SK-N-SH (cell line): ENCODE results near the gene IDUA. TPM values are rescaled to one million over a fixed set of nuclear protein-coding genes. Genes with fewer than 3 reads are reported as not detected.

ENCODE experiments used
- CTCF ChIA-PET: fragments of 300-600, 350-600 bp; formaldehyde crosslinking; extraction: SDS; loops from one replicate; lab custom pipeline; 2021; lab: Yijun Ruan, JAX
- POLR2A ChIA-PET: fragments of 350-600 bp; sonication (Branson Sonifier 250); formaldehyde crosslinking; extraction: SDS; loops from one replicate; lab custom pipeline; 2020; ENCODE audit warnings: antibody characterized with exemption, inconsistent platforms; lab: Yijun Ruan, JAX
- DNase-seq: peaks from one replicate; pipeline ENCODE4 v3.0.0; 2012
- H2AFZ ChIP-seq: fragments of 200-600 bp; sonication (generic); 2 replicates; pipeline ENCODE4 v1.8.1; 2016; ENCODE audit warnings: antibody characterized with exemption, mild to moderate bottlenecking, low read depth
- H3F3A ChIP-seq: fragments of 200-600 bp; sonication (generic); replicated peaks from 2 replicates; pipeline ENCODE3; 2016; ENCODE audit warnings: antibody characterized with exemption, mild to moderate bottlenecking; ENCODE audit not compliant: insufficient read depth
- H3K27ac ChIP-seq, 2 experiments: fragments of 200-500 bp in 1 of 2; fragments of 200-600 bp in 1 of 2; sonication (Bioruptor generic) in 1 of 2; sonication (generic), shearing (Covaris generic) in 1 of 2; 2 replicates each; pipeline versions ENCODE4 v1.5.1 to v1.6.1; 2014 to 2016; ENCODE audit warnings: low read depth in 2 of 2, inconsistent platforms in 1 of 2, low read length in 1 of 2, mild to moderate bottlenecking in 1 of 2, mixed read lengths in 1 of 2
- H3K27me3 ChIP-seq: fragments of 200-600 bp; sonication (generic), shearing (Covaris generic); 2 replicates; pipeline ENCODE4 v1.6.1; 2016; ENCODE audit warnings: mixed run types; ENCODE audit not compliant: insufficient read depth
- H3K36me3 ChIP-seq, 2 experiments: fragments of 200-500 bp in 1 of 2; fragments of 200-600 bp in 1 of 2; sonication (Bioruptor generic) in 1 of 2; sonication (generic) in 1 of 2; replicated peaks in 1 of 2; 2 replicates each; pipeline versions ENCODE3 to v1.5.1; 2014 to 2016; ENCODE audit warnings: low read length in 1 of 2, mild to moderate bottlenecking in 1 of 2; ENCODE audit not compliant: insufficient read depth in 2 of 2, control insufficient read depth in 1 of 2
- H3K4me1 ChIP-seq, 2 experiments: fragments of 200-500 bp in 1 of 2; fragments of 200-600 bp in 1 of 2; sonication (Bioruptor generic) in 1 of 2; sonication (generic), shearing (Covaris generic) in 1 of 2; 2 replicates each; pipeline versions ENCODE4 v1.5.1 to v1.6.1; 2014 to 2016; ENCODE audit warnings: low read depth in 1 of 2, low read length in 1 of 2, mixed run types in 1 of 2; ENCODE audit not compliant: insufficient read depth in 2 of 2, control insufficient read depth in 1 of 2
- H3K4me2 ChIP-seq: fragments of 200-600 bp; sonication (generic), shearing (Covaris generic); 2 replicates; pipeline ENCODE4 v1.6.1; 2017; ENCODE audit warnings: mixed run types
- H3K4me3 ChIP-seq, 2 experiments: fragments of 200-500 bp in 1 of 2; fragments of 200-600 bp in 1 of 2; sonication (Bioruptor generic) in 1 of 2; sonication (generic), shearing (Covaris generic) in 1 of 2; 2 replicates each; pipeline versions ENCODE4 v1.5.1 to v1.8.1; 2014 to 2016; ENCODE audit warnings: low read depth in 2 of 2, inconsistent platforms in 1 of 2, low read length in 1 of 2, mild to moderate bottlenecking in 1 of 2, mixed read lengths in 1 of 2, moderate library complexity in 1 of 2
- H3K79me2 ChIP-seq: fragments of 200-600 bp; sonication (generic); 2 replicates; pipeline ENCODE4 v1.8.1; 2017; ENCODE audit warnings: mild to moderate bottlenecking; ENCODE audit not compliant: insufficient read depth
- H3K9ac ChIP-seq: fragments of 200-600 bp; sonication (generic); 2 replicates; pipeline ENCODE4 v1.6.1; 2017; ENCODE audit warnings: mixed run types
- H3K9me2 ChIP-seq: fragments of 200-600 bp; sonication (generic); 2 replicates; pipeline ENCODE4 v1.6.1; 2017; ENCODE audit warnings: mixed run types
- H3K9me3 ChIP-seq: fragments of 200-600 bp; sonication (generic); 2 replicates; pipeline ENCODE4 v1.6.1; 2017; ENCODE audit warnings: mixed run types, mild to moderate bottlenecking, moderate library complexity
- H4K20me1 ChIP-seq: fragments of 200-600 bp; sonication (generic); 2 replicates; pipeline ENCODE4 v1.6.1; 2017; ENCODE audit warnings: mild to moderate bottlenecking, mixed run types; ENCODE audit not compliant: insufficient read depth
- CHD2 ChIP-seq: fragments of 150-350 bp; IDR thresholded peaks from 2 replicates; pipeline ENCODE4 v1.6.1; 2018; ENCODE audit warnings: low read length; ENCODE audit not compliant: partially characterized antibody
- EZH2phosphoT487 ChIP-seq: fragments of 200-600 bp; sonication (generic); IDR thresholded peaks from 2 replicates; pipeline ENCODE4 v1.6.1; 2017; ENCODE audit warnings: low read depth, mixed run types, mild to moderate bottlenecking, antibody characterized with exemption, moderate library complexity, borderline replicate concordance
- FOXJ3 ChIP-seq: sonication (generic); formaldehyde crosslinking; IDR thresholded peaks from 2 replicates; pipeline ENCODE4 v1.5.1; 2020; ENCODE audit warnings: mild to moderate bottlenecking, missing genetic modification reagents
- FOXM1 ChIP-seq: IDR thresholded peaks from 2 replicates; pipeline ENCODE4 v1.4.0; 2012; ENCODE audit warnings: low read depth, mild to moderate bottlenecking
- JUND ChIP-seq: IDR thresholded peaks from 2 replicates; pipeline ENCODE4 v1.4.0; 2012
- POLR2AphosphoS5 ChIP-seq: IDR thresholded peaks from 2 replicates; pipeline ENCODE4 v1.6.1; 2012; ENCODE audit warnings: low read depth, low read length
- SIN3A ChIP-seq: IDR thresholded peaks from 2 replicates; pipeline ENCODE4 v1.6.1; 2012; ENCODE audit warnings: low read depth, mild to moderate bottlenecking, low read length, moderate library complexity, borderline replicate concordance
- TCF12 ChIP-seq: IDR thresholded peaks from 2 replicates; pipeline ENCODE4 v1.4.0; 2012
- WGBS: methylation state at CpG from one replicate; pipeline ENCODE4 v1.1.6; 2017; ENCODE audit warnings: low lambda C conversion rate; 5-methylcytosine and 5-hydroxymethylcytosine counted together
- polyA plus RNA-seq, 3 experiments: library from polyadenylated mRNA; depleted of rRNA; stranded (reverse); fragments of >200 nt; gene quantifications; 2 replicates each; pipeline ENCODE4 v1.2.3, GENCODE V29; 2012
- TF ChIP-seq, protein P1 (sequence below): fragments of 150-350 bp; IDR thresholded peaks from 2 replicates; pipeline ENCODE4 v1.6.1; 2017; ENCODE audit warnings: antibody characterized with exemption, low read length, low read depth, borderline replicate concordance
- TF ChIP-seq, protein P2 (sequence below): fragments of 150-350 bp; IDR thresholded peaks from 2 replicates; pipeline ENCODE4 v1.6.1; 2016; ENCODE audit warnings: mild to moderate bottlenecking, low read depth, low read length

The IDUA gene
- polyA plus RNA-seq, 1 of the 3 experiments (the other 2 are of a cell fraction): 24.4 TPM

GRCh38 chr4:989722-990471, 3.1 kb downstream of the IDUA start:
- peaks cover 10 to 17% of the 10 kb centered on the region in 2 experiments; a peak in 1 of 4 replicates for H3K4me1 ChIP-seq
- no peaks in the 10 kb centered on the region for H4K20me1 ChIP-seq
- DNase-seq: no peak
- no peak overlapping the region for H3K9ac ChIP-seq
- no peaks in the 10 kb centered on the region for H3K27me3 ChIP-seq
- no peak overlapping the region for H2AFZ ChIP-seq
- no peak overlapping the region for H3K27ac ChIP-seq
- no peaks in the 10 kb centered on the region for H3K9me2 ChIP-seq
- no peaks in the 10 kb centered on the region for H3F3A ChIP-seq
- peaks cover 7% of the 10 kb centered on the region; the same call in 1 of the 2 replicates for H3K79me2 ChIP-seq
- CTCF ChIA-PET: no interaction called here
- H3K4me2 ChIP-seq: no peak overlapping the region
- H3K36me3 ChIP-seq: peaks cover 0 to 19% of the 10 kb centered on the region in 2 experiments
- WGBS: 95% methylated on average over 22 of the region's 58 CpGs
- POLR2A ChIA-PET: no interaction called here
- H3K4me3 ChIP-seq: no peak overlapping the region
- no peaks in the 10 kb centered on the region for H3K9me3 ChIP-seq
- TF ChIP-seq CHD2 (no peak), EZH2phosphoT487 (no peak), TCF12 (no peak), JUND (no peak), POLR2AphosphoS5 (no peak), SIN3A (no peak), FOXM1 (no peak)
- TF ChIP-seq, protein P1, sequence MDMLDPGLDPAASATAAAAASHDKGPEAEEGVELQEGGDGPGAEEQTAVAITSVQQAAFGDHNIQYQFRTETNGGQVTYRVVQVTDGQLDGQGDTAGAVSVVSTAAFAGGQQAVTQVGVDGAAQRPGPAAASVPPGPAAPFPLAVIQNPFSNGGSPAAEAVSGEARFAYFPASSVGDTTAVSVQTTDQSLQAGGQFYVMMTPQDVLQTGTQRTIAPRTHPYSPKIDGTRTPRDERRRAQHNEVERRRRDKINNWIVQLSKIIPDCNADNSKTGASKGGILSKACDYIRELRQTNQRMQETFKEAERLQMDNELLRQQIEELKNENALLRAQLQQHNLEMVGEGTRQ: no peak
- TF ChIP-seq, protein P2, sequence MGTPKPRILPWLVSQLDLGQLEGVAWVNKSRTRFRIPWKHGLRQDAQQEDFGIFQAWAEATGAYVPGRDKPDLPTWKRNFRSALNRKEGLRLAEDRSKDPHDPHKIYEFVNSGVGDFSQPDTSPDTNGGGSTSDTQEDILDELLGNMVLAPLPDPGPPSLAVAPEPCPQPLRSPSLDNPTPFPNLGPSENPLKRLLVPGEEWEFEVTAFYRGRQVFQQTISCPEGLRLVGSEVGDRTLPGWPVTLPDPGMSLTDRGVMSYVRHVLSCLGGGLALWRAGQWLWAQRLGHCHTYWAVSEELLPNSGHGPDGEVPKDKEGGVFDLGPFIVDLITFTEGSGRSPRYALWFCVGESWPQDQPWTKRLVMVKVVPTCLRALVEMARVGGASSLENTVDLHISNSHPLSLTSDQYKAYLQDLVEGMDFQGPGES: no peak

- POLR2A ChIA-PET: no interaction called here
Observed at GRCh38 chr4:990746-991367, 4.0 kb downstream of the IDUA start.

More at GRCh38 chr4:990746-991367, 4.0 kb downstream of the IDUA start:
- Histone ChIP-seq H3K9ac (no peak overlapping the region), H3K4me2 (no peak overlapping the region), H3F3A (no peaks in the 10 kb centered on the region), H3K4me1 (peaks cover 7 to 15% of the 10 kb centered on the region in 2 experiments; a peak in 1 of 4 replicates), H3K9me2 (no peaks in the 10 kb centered on the region), H3K27me3 (no peaks in the 10 kb centered on the region), H3K4me3 (no peak overlapping the region), H3K79me2 (peaks cover 7% of the 10 kb centered on the region; the same call in 1 of the 2 replicates)
- TF ChIP-seq FOXJ3 (CRISPR knock-in tag): no peak
- TF ChIP-seq, all 33 proteins: peak for 0
- no peak overlapping the region for H2AFZ ChIP-seq
- no peaks in the 10 kb centered on the region for H3K9me3 ChIP-seq
- no peak for DNase-seq
- CTCF ChIA-PET: no interaction called here
- no peak overlapping the region for H3K27ac ChIP-seq
- no peaks in the 10 kb centered on the region for H4K20me1 ChIP-seq
- peaks cover 0 to 19% of the 10 kb centered on the region in 2 experiments for H3K36me3 ChIP-seq
- 97% methylated on average over 15 of the region's 26 CpGs for WGBS
